Common myeloid progenitor, CD34-positive (primary cell): ENCODE measurements around the gene FRS3.

Experiments used
- CTCF ChIA-PET: fragments of 350-600 bp; sonication (Branson Sonifier 250); formaldehyde crosslinking; loops from one replicate; lab custom pipeline; 2021; ENCODE audit warnings: antibody characterized with exemption; lab: Charles Lee
- POLR2A ChIA-PET: fragments of 350-600 bp; sonication (Branson Sonifier 250); formaldehyde crosslinking; loops from one replicate; lab custom pipeline; 2021; ENCODE audit warnings: antibody characterized with exemption; lab: Charles Lee
- DNase-seq, 3 donors: peaks; one replicate each; pipeline versions ENCODE4 v3.0.0 to v3.0.0-alpha.2; 2013
- H3K27ac ChIP-seq, 2 experiments: 1 replicate in 1 of 2; 2 replicates in 1 of 2; pipeline ENCODE4 v1.7.0; 2013; ENCODE audit warnings: inconsistent platforms in 2 of 2, low read length in 2 of 2, mild to moderate bottlenecking in 2 of 2, low read depth in 1 of 2, moderate library complexity in 1 of 2; ENCODE audit not compliant: severe bottlenecking in 2 of 2, insufficient read depth in 1 of 2, poor library complexity in 1 of 2
- H3K27me3 ChIP-seq, 5 experiments: replicated peaks in 2 of 5; 1 replicate in 3 of 5; 2 replicates in 2 of 5; pipeline versions ENCODE4 v1.6.1 to v1.7.0; 2013; ENCODE audit warnings: low read length in 4 of 5, mild to moderate bottlenecking in 2 of 5, moderate library complexity in 2 of 5, inconsistent platforms in 1 of 5; ENCODE audit not compliant: insufficient read depth in 5 of 5, control insufficient read depth in 4 of 5
- H3K36me3 ChIP-seq, 4 experiments: 1 replicate in 2 of 4; 2 replicates in 2 of 4; pipeline versions ENCODE4 v1.6.1 to v1.7.0; 2013; ENCODE audit warnings: low read length in 3 of 4, control low read depth in 1 of 4, mild to moderate bottlenecking in 1 of 4; ENCODE audit not compliant: control insufficient read depth in 4 of 4, insufficient read depth in 4 of 4
- H3K4me1 ChIP-seq, 4 experiments: 1 replicate in 3 of 4; 2 replicates in 1 of 4; pipeline versions ENCODE4 v1.6.1 to v1.7.1; 2013; ENCODE audit warnings: low read length in 3 of 4, mild to moderate bottlenecking in 3 of 4, control low read depth in 1 of 4, inconsistent platforms in 1 of 4, moderate library complexity in 1 of 4; ENCODE audit not compliant: control insufficient read depth in 4 of 4, insufficient read depth in 4 of 4; ENCODE audit errors: control extremely low read depth in 1 of 4
- H3K4me3 ChIP-seq, 7 experiments: 1 replicate in 4 of 7; 2 replicates in 3 of 7; pipeline versions ENCODE4 v1.5.1 to v1.7.0; 2013; ENCODE audit warnings: mild to moderate bottlenecking in 7 of 7, low read length in 6 of 7, moderate library complexity in 6 of 7, inconsistent platforms in 2 of 7, low read depth in 2 of 7, control low read depth in 1 of 7; ENCODE audit not compliant: insufficient read depth in 4 of 7, control insufficient read depth in 1 of 7; ENCODE audit errors: extremely low read depth in 1 of 7
- H3K9me3 ChIP-seq, 5 experiments: 1 replicate in 4 of 5; 2 replicates in 1 of 5; pipeline versions ENCODE4 v1.6.1 to v1.7.1; 2013; ENCODE audit warnings: low read length in 4 of 5, mild to moderate bottlenecking in 2 of 5, inconsistent platforms in 1 of 5, low read depth in 1 of 5, moderate library complexity in 1 of 5; ENCODE audit not compliant: control insufficient read depth in 4 of 5, insufficient read depth in 2 of 5; ENCODE audit errors: control extremely low read depth in 1 of 5
- WGBS: methylation state at CpG from one replicate; pipeline ENCODE4 v1.1.5; 2013; ENCODE audit not compliant: insufficient coverage; 5-methylcytosine and 5-hydroxymethylcytosine counted together

FRS3 gene

GRCh38 chr6:41778895-41779294 lies 805 bp downstream of the FRS3 start:
- Histone ChIP-seq H3K4me3 (peak overlapping the region in 6 of 7 experiments; percentile 64 to 85 (median 77)), H3K9me3 (no peaks in the 10 kb centered on the region), H3K36me3 (peaks cover 0 to 18% (median 12%) of the 10 kb centered on the region in 4 experiments), H3K27me3 (no peaks in the 10 kb centered on the region), H3K4me1 (peaks cover 24 to 44% (median 42%) of the 10 kb centered on the region in 4 experiments), H3K27ac (peak overlapping the region in 1 of 2 experiments; percentile 69)
- CTCF ChIA-PET: interaction anchor here (1.0 to 8.5 kb wide), 6 partner anchors 8 to 80 kb away, joined by 3 to 98 read pairs (median 12); partner anchors contain the start of genes TFEB and TOMM6
- no peak for DNase-seq
- 69% methylated on average over 5 of the region's 6 CpGs for WGBS
- POLR2A ChIA-PET: no interaction called here

GRCh38 chr6:41777551-41778285 lies 2.0 kb downstream of the FRS3 start:
- no peaks in the 10 kb centered on the region for H3K9me3 ChIP-seq
- DNase-seq: peak in 2 of 3 donors; percentile 52 to 56
- WGBS: 95% methylated on average over 3 of the region's 5 CpGs
- peak overlapping the region in 1 of 7 experiments; percentile 45 for H3K4me3 ChIP-seq
- no peaks in the 10 kb centered on the region for H3K27me3 ChIP-seq
- ChIA-PET POLR2A (interaction anchor here (0.6 kb wide), 2 partner anchors 33 to 158 kb away, joined by 3 read pairs; no protein-coding TSS in a partner anchor), CTCF (interaction anchor here (0.5 to 8.5 kb wide), 12 partner anchors 9 to 267 kb away, joined by 3 to 98 read pairs (median 4); partner anchors contain the start of genes TFEB and TOMM6)
- H3K27ac ChIP-seq: no peak overlapping the region
- H3K4me1 ChIP-seq: peaks cover 24 to 44% (median 42%) of the 10 kb centered on the region in 4 experiments
- H3K36me3 ChIP-seq: peaks cover 0 to 23% (median 13%) of the 10 kb centered on the region in 4 experiments

DNA sequence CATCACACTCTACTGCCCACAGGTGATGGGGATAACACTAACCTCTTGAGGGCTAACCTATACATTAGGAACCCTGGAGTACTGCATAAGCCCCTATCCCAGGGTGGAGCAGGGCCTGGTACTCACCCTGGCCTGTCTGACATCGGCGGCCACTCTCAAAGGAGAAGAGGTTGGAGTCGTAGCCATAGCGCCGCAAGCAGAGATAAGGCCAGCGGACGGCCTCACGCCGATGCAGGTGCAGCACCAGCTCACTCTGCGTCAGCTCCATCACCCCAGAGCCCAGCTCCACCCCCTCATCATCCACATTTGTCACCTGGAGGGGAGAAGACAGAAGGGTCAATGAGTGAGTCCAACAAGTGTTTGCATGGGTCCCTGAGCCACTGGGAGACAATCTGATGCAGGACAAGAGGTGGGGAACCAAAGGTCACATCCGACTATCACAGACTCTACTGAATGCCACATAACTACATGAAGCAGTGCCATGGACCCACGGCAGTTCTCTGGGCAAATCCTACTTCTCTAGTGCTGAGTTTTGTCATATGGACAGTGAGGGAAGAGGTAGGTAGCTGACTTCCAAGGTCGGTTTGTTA lies 4.3 kb downstream of the FRS3 start:
- ChIA-PET CTCF (interaction anchor here (0.8 to 8.5 kb wide), 18 partner anchors 10 to 899 kb away, joined by 3 to 98 read pairs (median 5); partner anchors contain the start of genes TAF8 and TFEB), POLR2A (no interaction called here)
- Histone ChIP-seq H3K27me3 (no peaks in the 10 kb centered on the region), H3K27ac (no peak overlapping the region), H3K4me3 (no peak overlapping the region), H3K9me3 (no peaks in the 10 kb centered on the region), H3K4me1 (peaks cover 17 to 32% (median 31%) of the 10 kb centered on the region in 4 experiments), H3K36me3 (peaks cover 0 to 46% (median 26%) of the 10 kb centered on the region in 4 experiments)
- WGBS: 88% methylated on average over 11 of the region's 13 CpGs
- DNase-seq: no peak

- no peaks in the 10 kb centered on the region for H3K9me3 ChIP-seq
- 95% methylated on average over 2 of the region's 3 CpGs for WGBS
- ChIA-PET CTCF (interaction anchor here (0.6 to 8.5 kb wide), 14 partner anchors 10 to 69 kb away, joined by 3 to 98 read pairs (median 6); partner anchors contain the start of gene TFEB), POLR2A (no interaction called here)
- peaks cover 0 to 49% (median 29%) of the 10 kb centered on the region in 4 experiments for H3K36me3 ChIP-seq
- no peak for DNase-seq
- H3K27me3 ChIP-seq: no peaks in the 10 kb centered on the region
- peaks cover 17 to 32% (median 30%) of the 10 kb centered on the region in 4 experiments for H3K4me1 ChIP-seq
- H3K27ac ChIP-seq: no peak overlapping the region
- no peak overlapping the region for H3K4me3 ChIP-seq
These were observed 4.9 kb downstream of the FRS3 start for GRCh38 chr6:41774841-41775240.

- WGBS: 95% methylated on average over 26 of the region's 29 CpGs
- Histone ChIP-seq H3K4me3 (no peak overlapping the region), H3K4me1 (peaks cover 6 to 35% (median 33%) of the 10 kb centered on the region in 4 experiments), H3K9me3 (no peaks in the 10 kb centered on the region), H3K27ac (no peak overlapping the region), H3K27me3 (no peaks in the 10 kb centered on the region), H3K36me3 (peaks cover 0 to 49% (median 29%) of the 10 kb centered on the region in 4 experiments)
- ChIA-PET CTCF (interaction anchor here (1.0 to 8.5 kb wide), 4 partner anchors 8 to 88 kb away, joined by 4 to 98 read pairs (median 37); partner anchors contain the start of gene TFEB), POLR2A (no interaction called here)
- DNase-seq: no peak
These were observed 8.4 kb downstream of the FRS3 start for GRCh38 chr6:41771058-41771983.

DNA sequence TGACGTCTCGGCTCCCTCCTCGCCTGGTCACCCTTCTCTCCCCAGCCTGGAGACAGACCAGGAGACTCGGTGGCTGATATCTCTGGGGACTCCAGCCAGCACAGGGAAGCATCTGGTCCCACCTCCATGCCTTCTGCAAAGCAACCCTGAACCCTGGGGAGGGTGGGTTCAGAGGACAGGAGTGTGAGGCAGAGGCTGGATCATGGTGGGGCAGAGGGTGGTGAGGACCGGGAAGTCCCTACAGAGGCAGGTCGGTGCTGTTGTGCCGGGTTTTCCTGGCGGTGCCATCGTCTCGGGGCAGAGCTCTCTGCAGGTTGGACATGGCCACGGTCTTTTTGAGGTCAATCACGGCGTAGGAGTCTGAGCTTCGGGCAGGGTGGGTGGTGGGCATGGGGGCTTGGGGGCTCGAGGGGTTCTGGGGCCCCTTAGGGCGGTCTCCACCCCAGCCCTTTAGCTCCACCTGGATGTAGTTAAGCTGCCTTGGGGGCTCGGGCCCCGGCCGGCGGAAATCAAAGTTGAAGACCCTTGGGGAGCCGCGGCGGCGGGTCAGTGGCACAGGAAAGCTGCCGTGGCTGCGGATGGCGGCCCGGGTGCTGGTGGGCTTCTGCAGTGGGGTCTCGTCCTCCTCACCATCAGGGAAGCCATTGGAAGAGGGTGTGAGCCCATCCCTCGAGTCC lies 9.2 kb downstream of the FRS3 start:
- DNase-seq: no peak
- POLR2A ChIA-PET: no interaction called here
- CTCF ChIA-PET: interaction anchor here (1.9 to 8.5 kb wide), 4 partner anchors 34 to 65 kb away, joined by 7 to 98 read pairs (median 39); partner anchors contain the start of gene TFEB
- WGBS: 94% methylated on average over 25 of the region's 30 CpGs
- Histone ChIP-seq H3K9me3 (no peaks in the 10 kb centered on the region), H3K4me3 (no peak overlapping the region), H3K4me1 (peaks cover 6 to 34% (median 32%) of the 10 kb centered on the region in 4 experiments), H3K27me3 (no peaks in the 10 kb centered on the region), H3K27ac (no peak overlapping the region), H3K36me3 (peaks cover 0 to 46% (median 28%) of the 10 kb centered on the region in 4 experiments)
